HepG2 (cell line): ENCODE measurements around the gene PATZ1. TPM values are rescaled to one million over a fixed set of nuclear protein-coding genes. Genes with fewer than 3 reads are reported as not detected.

Experiments used
- AKAP8 ChIP-seq: sonication (generic); formaldehyde crosslinking; IDR thresholded peaks from 2 replicates; pipeline ENCODE4 v1.5.1; 2020; ENCODE audit warnings: mild to moderate bottlenecking, missing genetic modification reagents
- ATF4 ChIP-seq, 2 experiments: fragments of 450-650 bp in 1 of 2; sonication (generic) in 1 of 2; formaldehyde crosslinking; IDR thresholded peaks; 2 replicates each; pipeline versions ENCODE4 v1.5.0 to v1.8.0; 2020 to 2022; ENCODE audit warnings: mild to moderate bottlenecking in 1 of 2, missing genetic modification reagents in 1 of 2
- GABPA ChIP-seq, 2 experiments: IDR thresholded peaks; 2 replicates each; pipeline ENCODE4 v1.6.1; 2011 to 2016; ENCODE audit warnings: low read depth in 2 of 2, low read length in 1 of 2, missing biosample characterization in 1 of 2, missing genetic modification characterization in 1 of 2
- HOXA3 ChIP-seq: sonication (generic); formaldehyde crosslinking; IDR thresholded peaks from 2 replicates; pipeline ENCODE4 v1.5.0; 2020; ENCODE audit warnings: missing genetic modification reagents
- KMT2A ChIP-seq: sonication (generic); formaldehyde crosslinking; IDR thresholded peaks from 2 replicates; pipeline ENCODE4 v1.4.0; 2020; ENCODE audit warnings: missing genetic modification reagents
- PAX8 ChIP-seq: sonication (generic); formaldehyde crosslinking; IDR thresholded peaks from 2 replicates; pipeline ENCODE4 v1.8.0; 2022; ENCODE audit warnings: mild to moderate bottlenecking, missing genetic modification reagents, borderline replicate concordance
- PRPF4 ChIP-seq: fragments of 200-400 bp; formaldehyde crosslinking; IDR thresholded peaks from 2 replicates; pipeline ENCODE4 v1.6.1; 2016; ENCODE audit warnings: low read length, low read depth; ENCODE audit not compliant: poor library complexity, severe bottlenecking
- RBFOX2 ChIP-seq: fragments of 200-400 bp; formaldehyde crosslinking; IDR thresholded peaks from 2 replicates; pipeline ENCODE4 v1.6.1; 2017; ENCODE audit warnings: low read depth, mild to moderate bottlenecking, low read length
- SIN3B ChIP-seq: fragments of 150-350 bp; IDR thresholded peaks from 2 replicates; pipeline ENCODE4 v1.6.1; 2014; ENCODE audit warnings: low read length
- SMARCC2 ChIP-seq: fragments of 450-650 bp; IDR thresholded peaks from 2 replicates; pipeline ENCODE4 v1.6.1; 2017; ENCODE audit warnings: antibody characterized with exemption, mild to moderate bottlenecking
- TGIF2 ChIP-seq: IDR thresholded peaks from 2 replicates; pipeline ENCODE4 v1.6.1; 2016; ENCODE audit warnings: control low read depth, missing compliant biosample characterization
- ZBTB44 ChIP-seq: sonication (generic); formaldehyde crosslinking; IDR thresholded peaks from 2 replicates; pipeline ENCODE4 v1.4.0; 2020; ENCODE audit warnings: missing genetic modification reagents
- ZNF224 ChIP-seq: sonication (generic); formaldehyde crosslinking; IDR thresholded peaks from 2 replicates; pipeline ENCODE4 v1.5.0; 2020; ENCODE audit warnings: mild to moderate bottlenecking, missing genetic modification reagents
- ZNF557 ChIP-seq: sonication (generic); formaldehyde crosslinking; IDR thresholded peaks from 2 replicates; pipeline ENCODE4 v1.4.0; 2020; ENCODE audit warnings: missing genetic modification reagents
- ZNF589 ChIP-seq: sonication (generic); formaldehyde crosslinking; conservative IDR thresholded peaks from 2 replicates; pipeline ENCODE4 v1.8.0; 2022; ENCODE audit warnings: mild to moderate bottlenecking, moderate library complexity, missing genetic modification reagents
- ZNF720 ChIP-seq: sonication (generic); formaldehyde crosslinking; IDR thresholded peaks from 2 replicates; pipeline ENCODE4 v1.4.0; 2020; ENCODE audit warnings: missing genetic modification reagents
- ZNF782 ChIP-seq: sonication (generic); formaldehyde crosslinking; IDR thresholded peaks from 2 replicates; pipeline ENCODE4 v1.4.0; 2020; ENCODE audit warnings: missing genetic modification reagents, mild to moderate bottlenecking, borderline replicate concordance
- polyA plus RNA-seq, 8 experiments: library from polyadenylated mRNA; depleted of rRNA in 3 of 8; stranded (reverse) in 7 of 8; unstranded in 1 of 8; fragments of >200 nt; fragmentation: Illumina TruSeq in 4 of 8; extraction: Trizol in 4 of 8; gene quantifications; 2 replicates each; pipeline versions ENCODE4 v1.2.1 to v1.2.3, GENCODE V29; 2011 to 2016; ENCODE audit warnings: low read depth in 4 of 8, missing spikeins in 1 of 8, mixed read lengths in 1 of 8; ENCODE audit not compliant: insufficient read depth in 1 of 8
- total RNA-seq, 5 experiments: library from RNA; depleted of rRNA; stranded (reverse); fragments of >200 nt; fragmentation: Illumina TruSeq; extraction: Trizol; gene quantifications; 2 replicates each; pipeline ENCODE4 v1.2.3, GENCODE V29; 2016; ENCODE audit warnings: low read depth in 1 of 5
- TF ChIP-seq, protein P1 (sequence below): sonication (generic); formaldehyde crosslinking; IDR thresholded peaks from 2 replicates; pipeline ENCODE4 v1.5.1; 2020; ENCODE audit warnings: mild to moderate bottlenecking, missing genetic modification reagents, moderate library complexity
- TF ChIP-seq, protein P2 (sequence below): sonication (generic); formaldehyde crosslinking; IDR thresholded peaks from 2 replicates; pipeline ENCODE4 v1.5.1; 2020; ENCODE audit warnings: missing genetic modification reagents, mild to moderate bottlenecking, borderline replicate concordance

PATZ1 gene
- total and polyA plus RNA-seq, 2 of the 13 experiments (the other 11 are each of a cell fraction or from before 2014, with no cell fraction given) = 24.9 to 30.5 TPM

DNA sequence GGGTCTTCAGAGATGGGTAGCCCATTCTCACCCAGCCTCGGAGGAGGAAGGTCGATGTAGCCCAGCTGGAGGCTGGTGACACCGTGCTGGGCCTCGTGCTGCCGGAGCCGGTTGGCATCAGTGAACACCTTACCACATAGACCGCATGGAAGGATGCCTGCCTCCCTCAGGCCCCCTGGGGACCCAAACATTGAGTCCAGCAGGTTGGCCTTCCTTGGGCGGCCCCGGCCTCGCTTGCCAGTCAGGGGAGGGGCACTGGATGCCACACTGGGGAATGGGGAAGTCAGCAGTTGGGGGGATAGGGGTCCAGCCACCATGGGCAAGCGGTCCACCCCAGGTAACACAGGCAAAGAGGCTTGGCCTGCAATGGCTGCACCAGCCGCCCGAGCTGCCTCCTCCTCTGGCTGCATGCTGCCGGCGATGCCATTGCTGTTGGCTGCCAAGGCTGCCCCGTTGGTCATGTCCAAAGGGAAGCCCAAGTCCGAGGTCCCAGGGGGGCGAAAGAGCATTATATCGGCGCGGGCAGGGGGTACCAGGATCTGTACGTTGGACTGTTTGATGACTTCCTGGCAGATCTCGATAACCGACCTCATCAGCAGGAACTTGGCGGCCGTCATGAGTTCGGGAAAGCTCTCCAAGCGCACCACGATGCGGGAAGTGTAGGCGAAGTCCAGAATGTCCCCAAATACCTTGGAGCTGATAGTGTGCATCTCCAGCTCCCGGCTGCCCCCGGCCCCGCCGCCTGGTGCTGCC lies 1.4 kb downstream of the PATZ1 start (continued):
- no peak for TF ChIP-seq ZNF224
- TF ChIP-seq ZNF589 = 0 out of 2 replicates have a peak, but pooled peaks have one; percentile 8
- TF ChIP-seq RBFOX2 = peak; percentile 48; the same call in 1 of the 2 replicates
- no peak for TF ChIP-seq ZNF557 (CRISPR knock-in tag)
- no peak for TF ChIP-seq ZBTB44 (CRISPR knock-in tag)
- TF ChIP-seq, protein P1, sequence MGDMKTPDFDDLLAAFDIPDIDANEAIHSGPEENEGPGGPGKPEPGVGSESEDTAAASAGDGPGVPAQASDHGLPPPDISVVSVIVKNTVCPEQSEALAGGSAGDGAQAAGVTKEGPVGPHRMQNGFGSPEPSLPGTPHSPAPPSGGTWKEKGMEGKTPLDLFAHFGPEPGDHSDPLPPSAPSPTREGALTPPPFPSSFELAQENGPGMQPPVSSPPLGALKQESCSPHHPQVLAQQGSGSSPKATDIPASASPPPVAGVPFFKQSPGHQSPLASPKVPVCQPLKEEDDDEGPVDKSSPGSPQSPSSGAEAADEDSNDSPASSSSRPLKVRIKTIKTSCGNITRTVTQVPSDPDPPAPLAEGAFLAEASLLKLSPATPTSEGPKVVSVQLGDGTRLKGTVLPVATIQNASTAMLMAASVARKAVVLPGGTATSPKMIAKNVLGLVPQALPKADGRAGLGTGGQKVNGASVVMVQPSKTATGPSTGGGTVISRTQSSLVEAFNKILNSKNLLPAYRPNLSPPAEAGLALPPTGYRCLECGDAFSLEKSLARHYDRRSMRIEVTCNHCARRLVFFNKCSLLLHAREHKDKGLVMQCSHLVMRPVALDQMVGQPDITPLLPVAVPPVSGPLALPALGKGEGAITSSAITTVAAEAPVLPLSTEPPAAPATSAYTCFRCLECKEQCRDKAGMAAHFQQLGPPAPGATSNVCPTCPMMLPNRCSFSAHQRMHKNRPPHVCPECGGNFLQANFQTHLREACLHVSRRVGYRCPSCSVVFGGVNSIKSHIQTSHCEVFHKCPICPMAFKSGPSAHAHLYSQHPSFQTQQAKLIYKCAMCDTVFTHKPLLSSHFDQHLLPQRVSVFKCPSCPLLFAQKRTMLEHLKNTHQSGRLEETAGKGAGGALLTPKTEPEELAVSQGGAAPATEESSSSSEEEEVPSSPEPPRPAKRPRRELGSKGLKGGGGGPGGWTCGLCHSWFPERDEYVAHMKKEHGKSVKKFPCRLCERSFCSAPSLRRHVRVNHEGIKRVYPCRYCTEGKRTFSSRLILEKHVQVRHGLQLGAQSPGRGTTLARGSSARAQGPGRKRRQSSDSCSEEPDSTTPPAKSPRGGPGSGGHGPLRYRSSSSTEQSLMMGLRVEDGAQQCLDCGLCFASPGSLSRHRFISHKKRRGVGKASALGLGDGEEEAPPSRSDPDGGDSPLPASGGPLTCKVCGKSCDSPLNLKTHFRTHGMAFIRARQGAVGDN (CRISPR knock-in tag) = peak; percentile 38; the same call in 1 of the 2 replicates
- TF ChIP-seq, protein P2, sequence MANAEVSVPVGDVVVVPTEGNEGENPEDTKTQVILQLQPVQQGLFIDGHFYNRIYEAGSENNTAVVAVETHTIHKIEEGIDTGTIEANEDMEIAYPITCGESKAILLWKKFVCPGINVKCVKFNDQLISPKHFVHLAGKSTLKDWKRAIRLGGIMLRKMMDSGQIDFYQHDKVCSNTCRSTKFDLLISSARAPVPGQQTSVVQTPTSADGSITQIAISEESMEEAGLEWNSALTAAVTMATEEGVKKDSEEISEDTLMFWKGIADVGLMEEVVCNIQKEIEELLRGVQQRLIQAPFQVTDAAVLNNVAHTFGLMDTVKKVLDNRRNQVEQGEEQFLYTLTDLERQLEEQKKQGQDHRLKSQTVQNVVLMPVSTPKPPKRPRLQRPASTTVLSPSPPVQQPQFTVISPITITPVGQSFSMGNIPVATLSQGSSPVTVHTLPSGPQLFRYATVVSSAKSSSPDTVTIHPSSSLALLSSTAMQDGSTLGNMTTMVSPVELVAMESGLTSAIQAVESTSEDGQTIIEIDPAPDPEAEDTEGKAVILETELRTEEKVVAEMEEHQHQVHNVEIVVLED (CRISPR knock-in tag) = no peak
- no peak for TF ChIP-seq ZNF782
- peak; percentile 7 for TF ChIP-seq HOXA3
- peak; percentile 67; the same call in 1 of the 2 replicates for TF ChIP-seq AKAP8 (CRISPR knock-in tag)
- no peak for TF ChIP-seq ZNF720 (CRISPR knock-in tag)
- TF ChIP-seq SIN3B = no peak
- no peak; the same call in 1 of the 2 replicates for TF ChIP-seq GABPA (IDR thresholded peaks at IDR 0.05; ENCODE audit: low read depth, low read length)
- no peak for TF ChIP-seq GABPA (CRISPR knock-in tag; IDR thresholded peaks at IDR 0.05; ENCODE audit: low read depth)
- TF ChIP-seq KMT2A (CRISPR knock-in tag) = no peak
- TF ChIP-seq SMARCC2 = no peak
- TF ChIP-seq ATF4 (CRISPR knock-in tag; IDR thresholded peaks at IDR 0.05) = no peak
- TF ChIP-seq PRPF4 = peak; percentile 72
- no peak for TF ChIP-seq PAX8 (CRISPR knock-in tag)
- no peak for TF ChIP-seq TGIF2 (CRISPR knock-in tag)
